ENCODE data around the gene SPRN. TPM values are rescaled to one million over a fixed set of nuclear protein-coding genes. Genes with fewer than 3 reads are reported as not detected.

The SPRN gene
- total and polyA plus RNA-seq, 8 donors = 0.52 to 6.4 (median 3.3) TPM; not detected in 1

- intact Hi-C loops (cut with DNase I) = no loop called here
- Histone ChIP-seq H3K27me3 (peaks cover 0 to 11% of the 10 kb centered on the region in 2 donors), H3K9me3 (no peaks in the 10 kb centered on the region), H3K4me1 (no peaks in the 10 kb centered on the region), H3K27ac (no peak overlapping the region), H3K36me3 (peaks cover 0 to 2% of the 10 kb centered on the region in 2 donors), H3K4me3 (no peak overlapping the region)
- ATAC-seq (no peak), DNase-seq (peak in 1 of 4 donors; percentile 68)
- TF ChIP-seq, protein P1, sequence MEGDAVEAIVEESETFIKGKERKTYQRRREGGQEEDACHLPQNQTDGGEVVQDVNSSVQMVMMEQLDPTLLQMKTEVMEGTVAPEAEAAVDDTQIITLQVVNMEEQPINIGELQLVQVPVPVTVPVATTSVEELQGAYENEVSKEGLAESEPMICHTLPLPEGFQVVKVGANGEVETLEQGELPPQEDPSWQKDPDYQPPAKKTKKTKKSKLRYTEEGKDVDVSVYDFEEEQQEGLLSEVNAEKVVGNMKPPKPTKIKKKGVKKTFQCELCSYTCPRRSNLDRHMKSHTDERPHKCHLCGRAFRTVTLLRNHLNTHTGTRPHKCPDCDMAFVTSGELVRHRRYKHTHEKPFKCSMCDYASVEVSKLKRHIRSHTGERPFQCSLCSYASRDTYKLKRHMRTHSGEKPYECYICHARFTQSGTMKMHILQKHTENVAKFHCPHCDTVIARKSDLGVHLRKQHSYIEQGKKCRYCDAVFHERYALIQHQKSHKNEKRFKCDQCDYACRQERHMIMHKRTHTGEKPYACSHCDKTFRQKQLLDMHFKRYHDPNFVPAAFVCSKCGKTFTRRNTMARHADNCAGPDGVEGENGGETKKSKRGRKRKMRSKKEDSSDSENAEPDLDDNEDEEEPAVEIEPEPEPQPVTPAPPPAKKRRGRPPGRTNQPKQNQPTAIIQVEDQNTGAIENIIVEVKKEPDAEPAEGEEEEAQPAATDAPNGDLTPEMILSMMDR (IDR thresholded peaks at IDR 0.05) = no peak
These were observed 40.2 kb upstream of the SPRN start for GRCh38 chr10:133464582-133465031.

DNA sequence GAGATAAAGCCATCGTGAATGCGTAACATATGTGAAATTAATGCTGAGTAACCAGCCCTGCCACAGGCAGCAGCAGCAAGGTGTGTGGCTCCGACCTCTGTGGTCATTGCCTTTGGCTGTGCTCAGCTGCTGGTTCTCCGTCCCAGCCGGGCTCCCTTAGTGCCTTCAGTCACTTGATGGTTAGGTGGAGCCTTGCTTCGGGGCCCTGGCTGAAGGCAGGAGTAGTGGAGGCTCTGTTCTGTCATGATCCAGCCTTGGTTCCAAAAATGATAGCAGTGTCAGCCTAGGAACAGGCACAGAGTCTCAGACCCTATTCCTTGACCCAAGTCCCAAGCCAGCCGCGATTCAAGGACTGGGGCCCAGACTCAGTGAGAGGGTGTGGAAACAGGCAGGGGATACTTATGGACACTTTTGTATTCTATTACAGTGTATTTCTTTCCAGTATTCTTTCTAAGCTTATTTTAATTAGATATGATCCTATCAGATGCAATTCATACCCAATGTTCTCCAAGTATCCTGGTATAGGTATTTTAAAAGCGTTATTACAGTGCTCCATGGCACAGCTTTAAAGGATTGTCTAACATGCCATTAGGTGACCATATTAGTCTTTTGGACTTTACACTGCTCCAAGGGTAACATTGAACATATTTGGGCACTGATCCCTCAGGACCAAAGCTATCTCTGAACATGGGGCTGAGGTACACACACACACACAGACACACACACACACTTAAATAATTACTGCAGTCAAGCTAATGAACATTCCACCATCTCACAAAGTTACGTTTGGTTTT is 38.3 kb upstream of the SPRN start:
- TF ChIP-seq, protein P1 (IDR thresholded peaks at IDR 0.05) = no peak
- H3K36me3 ChIP-seq = peaks cover 0 to 2% of the 10 kb centered on the region in 2 donors
- intact Hi-C loops (cut with DNase I) = no loop called here

GRCh38 chr10:133461841-133462240 is 37.4 kb upstream of the SPRN start:
- no peaks in the 10 kb centered on the region for H3K36me3 ChIP-seq
- TF ChIP-seq, protein P1 (IDR thresholded peaks at IDR 0.05) = no peak
- ATAC-seq (no peak), DNase-seq (peak in 1 of 4 donors; percentile 56)
- H3K27ac ChIP-seq = no peak overlapping the region
- H3K9me3 ChIP-seq = no peaks in the 10 kb centered on the region
- peaks cover 0 to 11% of the 10 kb centered on the region in 2 donors for H3K27me3 ChIP-seq
- H3K4me3 ChIP-seq = no peak overlapping the region
- no peaks in the 10 kb centered on the region for H3K4me1 ChIP-seq
- intact Hi-C loops (cut with DNase I) = no loop called here

More for the DNA sequence above, 38.3 kb upstream of the SPRN start:
- Histone ChIP-seq H3K9me3 (no peaks in the 10 kb centered on the region), H3K27ac (no peak overlapping the region), H3K4me3 (no peak overlapping the region), H3K27me3 (peaks cover 0 to 11% of the 10 kb centered on the region in 2 donors), H3K4me1 (no peaks in the 10 kb centered on the region)
- no peak for ATAC-seq
- DNase-seq = peak in 1 of 4 donors; percentile 51

GRCh38 chr10:133461027-133461426 is 36.6 kb upstream of the SPRN start:
- H3K4me3 ChIP-seq = no peak overlapping the region
- TF ChIP-seq, protein P1 (IDR thresholded peaks at IDR 0.05) = no peak

DNA sequence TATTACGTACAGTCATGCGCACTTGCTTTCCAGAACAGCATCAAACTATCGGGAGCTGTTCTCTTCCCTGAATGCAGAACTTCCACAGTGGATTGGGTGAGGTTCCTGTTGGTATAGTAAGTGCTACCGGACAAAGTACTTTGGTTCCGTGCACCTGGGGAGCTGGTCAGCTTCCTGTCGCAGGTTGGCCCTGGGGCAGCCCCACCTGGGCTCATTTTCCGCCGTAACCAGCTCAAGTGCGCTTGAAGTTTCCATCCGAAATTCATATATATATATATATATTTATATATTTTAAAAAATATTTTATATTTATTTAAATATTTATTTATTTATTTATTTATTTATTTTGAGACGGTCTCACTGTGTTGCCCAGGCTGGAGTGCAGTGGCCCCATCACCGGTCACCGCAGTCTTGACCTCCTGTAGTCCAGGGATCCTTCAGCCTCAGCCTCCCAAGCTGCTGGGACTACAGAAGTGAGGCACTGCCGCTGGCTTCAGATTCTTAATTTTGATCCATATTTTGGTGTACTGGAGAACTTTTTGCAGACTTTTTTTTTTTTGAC is 35.9 kb upstream of the SPRN start:
- Histone ChIP-seq H3K36me3 (no peaks in the 10 kb centered on the region), H3K4me1 (no peaks in the 10 kb centered on the region), H3K9me3 (no peaks in the 10 kb centered on the region), H3K27ac (no peak overlapping the region), H3K27me3 (peaks cover 0 to 8% of the 10 kb centered on the region in 2 donors), H3K4me3 (no peak overlapping the region)
- intact Hi-C loops (cut with DNase I) = no loop called here
- ATAC-seq = no peak
- TF ChIP-seq, protein P1 (IDR thresholded peaks at IDR 0.05) = no peak
- peak in 1 of 4 donors; percentile 46 for DNase-seq

More at GRCh38 chr10:133461027-133461426, 36.6 kb upstream of the SPRN start:
- ATAC-seq (no peak), DNase-seq (peak in 1 of 4 donors; percentile 18)
- no peaks in the 10 kb centered on the region for H3K36me3 ChIP-seq
- H3K9me3 ChIP-seq = no peaks in the 10 kb centered on the region
- H3K4me1 ChIP-seq = no peaks in the 10 kb centered on the region
- intact Hi-C loops (cut with DNase I) = no loop called here
- H3K27ac ChIP-seq = no peak overlapping the region
- peaks cover 0 to 11% of the 10 kb centered on the region in 2 donors for H3K27me3 ChIP-seq

Data from left lung (tissue), 10 donors.